HG03045 (cell line): Measurements from ENCODE around the gene WFS1.

Experiments
- ATAC-seq: cut with Tn5 transposase; IDR thresholded peaks from one replicate; pipeline ENCODE4 v1.9.1; 2021; ENCODE audit warnings: mild to moderate bottlenecking, moderate library complexity; ENCODE audit not compliant: unreplicated experiment

Gene WFS1

DNA sequence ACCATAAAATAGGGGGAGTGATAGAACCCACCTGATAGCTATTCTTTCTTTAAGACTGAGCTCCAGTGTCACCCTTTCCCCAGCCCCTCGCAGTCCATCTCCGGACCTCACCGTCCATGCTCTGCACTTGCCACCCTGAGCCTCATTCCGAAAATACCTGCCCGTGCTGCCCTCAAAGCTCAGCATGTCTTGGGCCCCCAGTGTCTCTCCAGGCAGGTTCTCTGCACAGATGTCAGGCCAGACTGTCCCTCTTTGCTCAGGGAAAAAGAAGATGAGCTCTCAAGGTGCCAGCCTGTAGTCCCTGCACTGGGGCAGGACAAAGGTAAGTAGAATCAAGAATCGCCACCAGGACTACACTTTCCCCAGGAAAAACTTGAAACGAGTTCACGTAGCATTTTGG is 9.8 kb upstream of the WFS1 start:
- no peak for ATAC-seq

DNA sequence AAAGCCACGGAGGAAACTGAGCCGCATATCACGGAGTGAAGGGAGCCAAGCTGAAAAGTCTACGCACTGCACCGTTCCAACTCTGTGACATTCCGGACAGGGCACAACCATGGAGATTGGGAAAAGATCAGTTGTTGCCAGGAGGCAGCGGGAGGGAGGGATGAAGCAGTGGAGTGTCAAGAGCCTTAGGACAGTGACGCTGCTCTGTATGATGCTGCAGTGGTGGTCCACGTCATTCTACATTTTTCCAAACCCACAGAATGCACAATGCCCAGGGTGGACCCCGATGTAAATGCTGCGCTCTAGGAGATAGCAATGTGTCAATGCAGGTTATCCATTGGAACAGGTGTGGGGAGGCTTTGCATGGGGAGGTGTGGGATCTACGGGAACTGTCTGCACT is 7.5 kb upstream of the WFS1 start:
- ATAC-seq = no peak

DNA sequence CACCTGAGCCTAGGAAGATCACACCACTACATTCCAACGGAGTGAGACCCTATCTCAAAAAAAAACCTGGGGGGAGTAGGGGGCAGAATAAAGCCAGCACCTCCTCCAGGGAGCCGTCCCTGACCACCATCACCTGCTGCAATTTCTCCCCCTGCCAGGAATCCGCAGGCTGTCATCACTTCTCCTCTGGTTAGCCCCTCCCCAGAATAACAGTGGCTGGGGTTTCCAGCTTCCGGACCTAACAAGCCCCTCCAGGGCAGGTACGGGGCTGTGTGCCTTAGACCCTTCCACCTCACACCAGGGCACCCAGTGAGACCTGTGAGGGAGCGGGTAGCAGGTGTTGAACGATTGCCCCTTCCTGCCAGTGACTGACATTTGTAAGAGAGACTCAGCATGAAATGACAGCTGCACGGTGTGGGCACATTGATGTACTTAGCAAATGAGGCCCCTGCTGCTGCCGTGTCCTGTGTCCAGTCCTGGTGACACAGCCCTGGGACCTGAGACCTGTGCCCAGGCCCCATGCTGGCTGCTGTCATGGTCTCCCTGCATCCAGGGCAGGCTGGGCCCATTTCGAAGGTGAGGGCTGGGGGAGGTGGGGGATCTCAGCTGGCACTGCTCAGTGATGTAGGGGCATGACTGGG is 6.7 kb upstream of the WFS1 start:
- ATAC-seq = no peak

DNA sequence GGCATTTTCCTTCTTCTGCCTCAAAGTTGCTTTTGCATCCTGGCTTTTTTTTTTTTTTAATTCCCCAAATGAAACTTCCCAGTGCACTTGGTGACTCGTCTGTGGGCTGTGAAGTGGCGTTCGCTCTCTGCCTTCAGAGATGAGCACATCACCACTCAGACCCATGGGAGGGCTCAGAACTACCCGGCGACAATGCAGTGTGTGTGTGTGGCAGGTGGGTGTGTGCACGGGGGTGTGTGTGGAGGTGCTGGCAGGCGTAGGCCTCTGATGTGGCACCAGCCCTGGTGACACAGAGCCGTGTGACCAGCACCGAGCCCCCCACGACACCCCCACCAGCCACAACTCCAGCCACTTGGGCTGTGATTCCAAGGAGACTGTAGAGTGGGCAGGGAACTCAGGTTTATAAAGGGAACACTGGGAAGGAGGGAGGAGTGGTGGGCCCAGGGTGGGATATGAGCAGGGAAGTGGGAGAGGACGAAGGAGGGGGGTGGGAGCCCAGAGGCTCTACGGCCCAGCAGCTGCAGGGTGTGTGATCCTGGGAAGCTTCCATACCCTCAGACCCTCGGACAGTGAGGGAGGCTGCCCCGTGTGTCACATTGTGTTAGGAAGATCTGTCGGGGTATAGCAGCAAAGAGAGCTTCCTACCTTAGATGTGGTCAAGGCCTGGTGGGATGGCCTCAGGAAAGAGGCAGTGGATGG is 6.0 kb upstream of the WFS1 start:
- no peak for ATAC-seq

DNA sequence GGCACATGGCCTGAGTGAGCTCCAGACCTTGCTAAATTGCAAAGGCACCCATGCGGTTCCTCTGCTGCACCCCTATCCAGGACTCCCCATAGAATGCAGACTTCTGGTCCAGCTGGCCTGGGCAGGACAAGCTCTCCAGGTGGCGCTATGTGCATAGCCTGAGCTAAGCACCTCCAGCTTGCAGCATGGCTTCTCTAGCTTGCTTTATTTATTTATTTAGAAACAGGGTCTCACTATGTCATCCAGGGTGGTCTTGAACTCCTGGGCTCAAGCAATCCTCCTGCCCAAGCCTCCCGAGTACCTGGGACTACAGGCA is 5.5 kb upstream of the WFS1 start:
- ATAC-seq = no peak

DNA sequence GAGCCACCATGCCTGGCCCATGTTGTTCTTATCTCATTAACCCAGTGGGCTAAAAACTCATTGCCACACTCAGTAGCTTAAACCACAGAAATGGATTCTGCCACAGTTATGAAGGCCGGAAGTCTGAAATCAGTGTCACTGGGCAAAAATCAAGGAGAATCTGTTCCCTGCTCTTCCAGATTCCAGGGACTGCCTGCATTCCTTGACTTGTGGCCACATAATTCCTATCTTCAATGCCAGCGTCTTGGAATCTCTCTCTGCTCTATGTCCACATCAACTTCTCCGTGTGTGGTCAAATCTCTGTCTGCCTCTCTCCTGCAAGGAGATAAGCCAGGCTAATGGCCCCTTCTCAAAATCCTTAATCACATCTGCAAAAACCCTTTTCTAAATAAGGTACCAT is 4.1 kb upstream of the WFS1 start:
- no peak for ATAC-seq

DNA sequence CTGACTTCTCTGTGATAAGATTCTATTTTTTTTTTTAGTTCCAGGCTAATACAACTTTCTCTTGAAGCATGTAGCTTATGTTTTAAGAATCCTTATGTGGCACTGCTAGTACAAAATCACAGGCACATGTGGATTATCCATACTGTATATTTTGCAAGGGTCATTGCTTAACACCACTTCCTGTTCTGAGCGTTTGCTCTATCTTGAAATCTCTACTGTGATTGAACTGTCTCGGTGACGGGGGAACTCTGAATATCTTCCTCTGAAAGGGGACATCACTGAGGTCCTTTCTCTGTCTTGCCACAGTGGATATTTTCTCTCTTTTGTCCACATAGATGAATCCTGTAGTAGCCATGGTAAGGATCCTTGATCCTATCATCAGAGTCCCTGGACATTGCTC is 2.1 kb upstream of the WFS1 start:
- ATAC-seq = no peak

DNA sequence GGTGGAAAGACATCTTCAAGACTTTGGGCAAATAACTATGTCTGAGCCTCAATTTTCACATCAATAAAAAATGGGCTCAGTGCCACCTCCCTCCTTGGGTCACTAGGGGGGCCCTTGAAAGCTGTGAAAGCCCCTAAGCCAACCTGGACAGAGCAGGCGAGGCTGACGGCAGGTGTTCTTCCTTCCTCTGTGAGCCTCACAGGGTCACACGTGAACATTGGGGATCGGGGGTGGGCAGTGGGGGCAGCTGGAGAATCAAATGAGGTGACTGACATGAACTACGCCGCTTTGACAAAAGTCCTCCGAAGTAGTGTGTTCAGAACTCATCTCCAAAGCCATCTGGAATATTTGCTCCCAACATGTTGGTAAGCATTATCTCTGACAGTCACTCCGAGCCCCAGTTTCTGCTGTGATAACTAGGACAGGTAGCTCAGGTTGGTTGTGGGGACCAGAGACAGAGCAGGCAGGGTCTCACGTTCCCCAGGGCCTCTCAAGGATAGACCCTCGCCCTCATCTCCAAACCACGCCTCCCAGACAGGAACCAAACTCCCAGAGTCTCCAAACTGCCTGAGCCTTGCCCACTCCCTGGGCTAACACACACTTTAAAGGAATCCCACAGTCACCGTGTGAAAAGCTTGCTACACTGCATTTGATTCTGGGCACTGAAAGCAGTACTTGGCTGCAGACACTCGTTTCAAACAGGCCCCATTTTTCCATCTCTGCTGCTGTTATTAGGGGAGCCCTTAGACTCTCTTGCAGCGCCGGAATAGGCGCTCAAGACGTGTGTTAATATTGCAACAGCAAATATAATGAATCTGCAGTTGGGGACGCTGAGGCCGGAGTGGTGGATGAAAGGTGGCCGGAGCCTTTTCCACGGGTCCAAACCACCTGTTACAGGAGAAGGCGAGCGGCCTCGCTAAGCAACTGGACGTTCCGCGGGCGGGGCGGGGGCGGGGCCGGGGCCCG is 717 bp upstream of the WFS1 start:
- no peak for ATAC-seq

DNA sequence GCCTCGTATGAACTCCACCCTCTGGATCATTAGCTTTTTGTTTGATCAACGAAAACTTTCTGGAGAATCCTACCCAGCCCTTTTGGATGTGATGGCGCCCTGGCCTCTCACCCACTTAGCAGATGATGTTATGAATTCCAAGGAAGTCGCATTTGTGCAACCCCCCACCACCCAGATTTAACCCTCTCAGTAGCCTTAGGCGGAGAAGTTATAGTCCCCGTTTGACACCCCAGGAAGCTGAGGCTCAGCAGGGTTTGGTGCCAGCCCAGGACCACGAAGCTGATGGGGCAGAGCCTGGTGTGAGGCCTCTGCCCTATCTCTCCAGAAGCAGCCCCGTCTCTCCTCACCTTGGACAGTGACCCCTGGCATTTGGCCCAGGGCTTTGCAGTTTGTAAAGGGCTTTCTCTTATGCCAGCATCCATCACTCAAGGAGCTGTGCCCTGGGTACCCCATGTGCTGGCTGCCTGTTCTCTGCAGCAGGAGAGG is 1.0 kb downstream of the WFS1 start:
- ATAC-seq = no peak

DNA sequence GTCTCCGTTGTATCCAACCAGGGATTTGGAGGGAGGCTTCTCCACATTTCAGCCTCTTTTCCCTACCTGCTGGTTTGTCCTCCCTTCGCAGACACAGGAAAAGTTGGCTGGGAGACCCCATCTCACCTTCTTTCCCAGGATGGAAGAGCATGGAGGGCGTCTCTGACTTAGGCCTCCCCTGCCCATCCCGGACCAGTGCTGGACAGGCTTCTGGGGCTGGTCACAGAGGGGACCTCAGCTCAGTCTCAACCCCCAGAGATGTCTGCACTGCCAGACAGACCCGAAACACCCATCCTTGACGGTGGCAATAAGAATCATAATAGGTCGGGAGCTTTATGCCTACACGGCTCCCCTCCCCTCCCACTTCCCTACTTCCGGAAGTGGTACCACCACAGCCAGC is 1.6 kb downstream of the WFS1 start:
- ATAC-seq = no peak

DNA sequence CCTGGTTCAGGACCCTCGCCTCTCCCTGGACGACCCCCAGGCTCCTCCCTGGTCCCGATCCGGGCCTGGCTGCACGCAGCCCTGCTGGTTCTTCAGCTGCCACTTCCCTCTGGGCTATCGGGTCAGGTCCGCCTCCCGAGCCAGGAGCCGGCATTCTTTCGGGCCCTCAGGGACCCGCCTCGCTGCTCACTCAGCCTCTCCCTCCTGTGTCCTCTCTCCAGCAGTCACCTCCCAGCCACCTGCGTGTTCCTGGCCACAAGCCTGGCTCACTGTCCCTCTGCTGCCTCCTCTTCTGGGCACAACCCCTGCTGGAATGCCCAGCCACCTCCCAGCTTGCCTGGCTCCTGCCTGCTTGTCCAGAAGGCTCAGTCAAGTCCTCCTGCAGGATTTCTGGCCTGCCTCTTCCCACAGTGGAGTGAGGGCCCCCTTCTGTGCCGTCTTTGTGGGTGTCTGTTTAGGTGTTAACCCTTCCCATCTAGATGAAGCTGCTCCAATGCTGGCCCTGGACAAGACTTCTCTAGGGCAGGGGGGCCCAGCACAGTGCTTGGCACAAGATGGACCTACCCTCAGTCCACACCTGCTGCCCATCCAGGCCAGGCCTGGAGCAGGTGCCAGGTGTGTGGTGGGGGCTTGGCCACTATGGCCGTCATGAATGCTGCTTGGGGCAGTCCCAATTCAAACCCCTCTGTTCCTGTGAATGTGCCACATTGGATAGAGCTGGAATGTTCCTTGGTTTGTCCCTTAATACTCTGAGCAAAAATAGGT is 2.2 kb downstream of the WFS1 start:
- ATAC-seq = no peak

DNA sequence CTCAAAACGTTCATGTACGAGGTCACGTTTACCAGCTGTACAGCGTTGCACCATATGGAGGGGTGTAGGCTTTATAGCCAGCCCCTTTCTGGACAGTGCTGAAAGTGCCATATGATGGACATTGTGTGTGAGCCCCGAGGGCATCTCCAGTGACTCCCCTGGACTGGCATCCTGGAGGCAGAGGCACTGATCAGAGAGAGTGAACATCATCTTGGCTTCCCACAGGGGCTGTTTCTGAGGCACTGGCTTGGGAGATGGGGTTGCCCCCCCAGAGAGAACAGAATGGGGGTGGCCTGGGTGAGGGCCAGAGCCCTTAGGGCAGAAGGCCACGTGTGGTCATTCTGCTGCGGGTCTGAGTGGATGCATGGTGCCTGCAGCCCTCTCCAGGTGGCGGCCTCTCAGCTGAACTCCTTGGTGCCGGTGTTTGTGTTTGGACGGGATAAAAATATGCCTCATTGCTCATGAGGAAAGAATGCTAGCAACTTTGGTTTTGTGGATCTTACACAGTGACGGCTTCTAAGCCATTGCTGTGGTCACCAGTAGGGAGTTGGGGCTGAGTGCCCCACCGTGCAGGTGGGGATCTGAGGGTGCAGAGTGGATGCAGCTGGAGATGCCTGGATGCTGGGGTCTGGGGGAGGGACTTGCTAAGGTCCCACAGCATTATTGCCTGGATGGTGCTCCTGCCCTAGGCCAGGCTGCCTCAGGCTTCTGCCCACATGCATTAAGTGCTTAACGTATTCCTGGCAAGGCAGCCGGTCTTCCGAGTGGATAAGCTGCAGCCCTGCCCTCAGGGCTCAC is 3.4 kb downstream of the WFS1 start:
- no peak for ATAC-seq

DNA sequence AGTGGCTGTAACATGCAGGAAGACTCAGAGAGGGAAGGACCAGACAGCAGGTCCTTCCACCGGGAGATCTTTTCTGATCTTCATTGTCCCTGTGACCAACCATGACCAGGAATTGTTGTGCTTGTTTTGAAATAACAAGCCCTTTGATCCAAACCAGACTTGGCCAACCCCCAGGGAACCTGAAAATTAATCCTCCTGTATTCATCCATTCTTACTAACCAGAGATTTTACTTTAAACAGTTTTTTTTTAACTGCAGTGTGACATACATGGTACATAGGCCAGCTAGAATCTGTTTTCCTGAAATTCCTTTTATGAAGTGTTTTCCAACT is 4.0 kb downstream of the WFS1 start:
- no peak for ATAC-seq

DNA sequence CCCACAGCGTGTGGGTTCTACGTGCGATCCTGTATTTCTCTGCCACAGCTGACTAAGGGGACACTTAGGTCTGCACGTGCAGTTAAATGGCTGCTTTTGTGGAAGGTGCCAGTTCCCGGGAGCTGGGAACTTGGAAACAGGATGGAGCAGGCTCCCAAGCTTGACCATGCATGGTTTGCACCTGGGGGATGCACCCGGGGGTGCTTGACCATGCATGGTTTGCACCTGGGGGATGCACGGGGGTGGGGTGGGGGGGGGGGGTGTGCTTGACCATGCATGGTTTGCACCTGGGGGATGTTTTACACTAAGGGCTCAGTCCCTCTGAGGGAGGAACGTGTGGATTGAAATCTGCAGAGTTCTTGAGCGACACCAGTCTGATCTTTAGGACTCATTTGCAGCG is 5.7 kb downstream of the WFS1 start:
- no peak for ATAC-seq

DNA sequence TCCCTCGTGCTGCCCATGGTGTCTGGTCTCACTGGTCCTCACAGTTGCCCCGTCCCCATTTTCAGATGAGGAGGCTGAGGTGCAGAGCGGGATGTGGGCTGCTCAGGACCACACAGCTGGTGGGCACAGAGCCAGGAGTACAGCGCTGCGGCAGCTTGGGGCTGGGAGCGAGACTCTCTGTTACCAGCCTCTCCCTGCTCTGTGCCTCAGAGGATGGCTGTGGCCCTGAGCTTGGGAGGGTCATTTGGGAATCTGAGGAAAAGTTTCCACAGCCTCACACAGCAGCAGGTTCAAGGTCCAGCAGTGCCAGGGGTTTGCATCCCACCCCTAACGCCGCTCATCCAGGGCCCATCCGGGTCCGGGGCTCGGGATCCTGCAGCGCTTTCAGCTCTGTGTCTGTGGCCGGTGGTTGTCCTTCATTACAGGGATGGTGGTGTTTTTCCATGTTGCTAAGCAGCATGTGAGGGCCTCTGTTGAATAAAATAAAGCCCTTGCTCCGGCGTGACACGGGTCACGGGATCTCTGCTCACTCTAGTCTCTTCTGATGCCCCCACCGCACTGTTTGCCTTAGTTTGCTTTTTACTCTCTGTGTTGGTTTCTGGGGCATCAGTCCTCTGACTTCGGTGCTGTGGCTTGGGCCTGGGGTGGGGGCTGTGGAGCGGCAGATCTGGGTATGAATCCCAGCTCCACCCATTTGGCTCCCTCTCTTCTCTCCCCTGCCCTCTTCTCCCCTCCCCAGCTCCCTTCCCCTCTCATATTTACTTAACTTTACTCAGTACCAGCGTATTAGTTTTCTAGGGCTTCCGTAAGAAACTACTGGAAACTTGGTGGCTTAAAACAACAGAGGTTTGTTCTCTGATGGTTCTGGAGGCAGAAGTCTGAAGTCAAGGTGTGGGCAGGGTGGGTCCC is 6.5 kb downstream of the WFS1 start:
- ATAC-seq = no peak

DNA sequence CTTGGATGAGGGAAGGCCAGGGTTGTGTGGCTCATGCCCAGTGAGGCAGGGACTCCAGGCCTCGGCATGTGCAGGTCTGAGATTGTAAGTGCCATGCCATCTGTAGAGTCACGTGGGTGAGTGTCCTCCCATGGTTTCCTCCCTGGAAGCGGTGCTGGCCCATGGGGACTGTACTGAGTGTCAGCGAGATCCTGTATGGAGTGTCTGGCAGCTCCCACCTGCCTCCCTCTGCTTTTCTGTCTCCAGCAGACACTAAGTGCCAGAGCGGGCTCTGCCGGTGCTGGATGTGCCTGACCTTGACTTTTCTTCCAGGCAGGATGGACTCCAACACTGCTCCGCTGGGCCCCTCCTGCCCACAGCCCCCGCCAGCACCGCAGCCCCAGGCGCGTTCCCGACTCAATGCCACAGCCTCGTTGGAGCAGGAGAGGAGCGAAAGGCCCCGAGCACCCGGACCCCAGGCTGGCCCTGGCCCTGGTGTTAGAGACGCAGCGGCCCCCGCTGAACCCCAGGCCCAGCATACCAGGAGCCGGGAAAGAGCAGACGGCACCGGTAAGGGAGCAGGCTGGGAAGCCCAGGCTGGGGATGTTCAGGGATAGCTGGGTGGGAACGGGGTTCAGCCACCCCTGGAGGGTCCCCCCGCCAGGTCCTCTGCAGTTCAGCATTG is 7.6 kb downstream of the WFS1 start:
- no peak for ATAC-seq

DNA sequence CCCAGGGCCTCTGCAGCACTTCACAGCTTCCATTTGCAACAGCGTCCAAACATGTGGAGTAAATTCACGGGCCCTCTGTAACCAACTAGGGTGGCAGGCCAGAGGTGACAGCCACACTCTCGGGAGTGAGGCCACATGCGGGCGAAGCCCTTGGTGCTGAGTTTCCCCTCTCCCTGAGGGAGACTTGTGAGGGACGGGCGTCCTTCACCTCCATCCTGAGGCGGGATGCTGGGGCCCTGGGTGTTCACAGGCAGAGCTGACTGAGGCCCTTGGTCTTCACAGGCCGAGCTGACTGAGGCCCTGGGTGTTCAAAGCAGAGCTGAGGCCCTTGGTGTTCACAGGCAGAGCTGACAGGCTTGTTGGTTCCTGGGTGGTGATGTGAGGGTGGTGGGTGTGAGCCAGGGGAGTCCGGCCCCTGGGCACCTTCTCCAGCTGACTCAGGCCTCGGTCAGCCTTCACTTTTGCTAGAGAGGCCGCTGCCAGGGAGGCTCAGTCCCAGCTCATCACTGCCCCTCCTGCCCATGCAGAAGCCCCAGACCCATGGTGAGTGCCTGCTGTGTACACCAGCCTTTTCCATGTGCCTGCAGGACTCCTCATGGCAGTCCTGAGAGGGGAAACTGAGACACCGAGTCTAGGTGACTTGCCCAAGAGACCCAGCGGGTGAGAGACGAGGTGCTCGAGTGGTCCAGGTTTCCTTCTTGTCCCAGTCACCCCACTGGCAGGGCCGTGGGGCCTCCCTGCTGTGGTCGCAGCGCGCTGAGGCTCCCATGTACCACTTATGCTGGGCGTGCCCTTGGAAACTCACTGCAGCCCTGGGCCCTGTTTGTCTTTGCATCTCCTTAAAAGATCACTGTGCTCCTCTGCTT is 8.5 kb downstream of the WFS1 start:
- peak; percentile 3 for ATAC-seq

DNA sequence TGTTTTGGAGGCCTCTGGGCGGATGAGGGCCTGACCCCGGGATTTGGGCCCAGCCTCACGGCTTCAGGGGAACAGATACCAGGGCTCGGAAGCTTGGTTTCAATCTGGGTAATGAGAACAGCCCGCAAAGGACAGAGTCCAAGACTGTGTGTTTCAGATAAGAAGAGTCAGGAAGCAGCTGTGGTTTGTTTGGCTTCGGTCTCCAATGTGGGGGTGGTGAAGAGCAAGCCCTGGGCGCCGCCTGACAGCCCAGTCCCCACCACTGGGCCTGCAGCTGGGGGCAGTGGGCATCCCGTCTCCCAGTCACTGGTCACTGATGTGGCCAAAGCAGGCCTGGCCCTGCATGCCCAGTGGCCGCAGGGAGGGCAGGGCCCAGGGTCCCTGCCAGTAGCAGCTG is 9.1 kb downstream of the WFS1 start:
- ATAC-seq = peak; percentile 92
